Breast epithelium (tissue), 4 donors: ENCODE data around the gene MORF4L2. TPM values are rescaled to one million over a fixed set of nuclear protein-coding genes. Genes with fewer than 3 reads are reported as not detected.
A peak's percentile ranks its signal among the peaks of the same experiment; 100 is the strongest.
"Not testable (repeated sequence)": the region's sequence is repeated elsewhere in the genome, so short reads cannot be mapped to it uniquely, and the experiment has no call there.

ENCODE experiments used
- DNase-seq, 2 donors: peaks; one replicate each; pipeline ENCODE4 v3.0.0-alpha.2; 2019; ENCODE audit warnings: low spot score in 2 of 2
- H3K27ac ChIP-seq, 2 donors: fragments of 200-600 bp; sonication (generic) in 1 of 2; one replicate each; pipeline ENCODE4 v1.5.1; 2016 to 2019; ENCODE audit warnings: mild to moderate bottlenecking in 1 of 2
- H3K27me3 ChIP-seq, 2 donors: fragments of 200-600 bp; sonication (generic) in 1 of 2; one replicate each; pipeline versions ENCODE4 v1.5.1 to v1.6.0; 2017 to 2019; ENCODE audit warnings: control low read depth in 1 of 2, mild to moderate bottlenecking in 1 of 2
- H3K36me3 ChIP-seq: fragments of 200-600 bp; one replicate; pipeline ENCODE4 v1.5.1; 2019
- H3K4me1 ChIP-seq, 2 donors: fragments of 200-600 bp; sonication (generic); one replicate each; pipeline ENCODE4 v1.5.1; 2016 to 2019; ENCODE audit warnings: control low read depth in 1 of 2
- H3K4me3 ChIP-seq, 3 donors: fragments of 200-600 bp; sonication (generic); 1 replicate in 2 of 3; 2 replicates in 1 of 3; pipeline ENCODE4 v1.5.1; 2016 to 2019; ENCODE audit warnings: mild to moderate bottlenecking in 3 of 3, moderate library complexity in 2 of 3
- H3K9me3 ChIP-seq, 2 donors: fragments of 200-600 bp; sonication (generic) in 1 of 2; one replicate each; pipeline ENCODE4 v1.5.1; 2016 to 2019; ENCODE audit warnings: control low read depth in 1 of 2
- CTCF ChIP-seq, 3 donors: fragments of 450-650 bp; IDR thresholded peaks; one replicate each; pipeline ENCODE4 v1.5.1; 2016 to 2017; ENCODE audit warnings: antibody characterized with exemption in 3 of 3, mild to moderate bottlenecking in 3 of 3, moderate library complexity in 3 of 3
- POLR2A ChIP-seq: fragments of 450-650 bp; IDR thresholded peaks from one replicate; pipeline ENCODE4 v1.6.1; 2016; ENCODE audit warnings: antibody characterized with exemption, mild to moderate bottlenecking, moderate library complexity
- POLR2AphosphoS5 ChIP-seq, 3 donors: sonication (generic); formaldehyde crosslinking; IDR thresholded peaks; one replicate each; pipeline ENCODE4 v1.6.1; 2017; ENCODE audit warnings: antibody characterized with exemption in 3 of 3
- intact Hi-C: fragments of 100-400 bp; cut with DNase I; formaldehyde crosslinking; loops from one replicate; pipeline ENCODE4 v1.15.1; 2023; ENCODE audit warnings: low total_unique reads
- total RNA-seq, 3 donors: library from RNA; depleted of rRNA; stranded (reverse); fragments of >200 nt; gene quantifications; one replicate each; pipeline ENCODE4 v1.1.0, GENCODE V29; 2016

Gene MORF4L2
- total RNA-seq, 3 donors from 2014 or later: 179 to 400 (median 296) TPM

GRCh38 chrX:103663981-103664762 lies 22.3 kb downstream of the MORF4L2 start:
- peaks cover 0 to 51% of the 10 kb centered on the region in 2 donors for H3K27me3 ChIP-seq
- no peaks in the 10 kb centered on the region for H3K4me1 ChIP-seq
- no peak for TF ChIP-seq CTCF (IDR thresholded peaks at IDR 0.05)
- TF ChIP-seq POLR2AphosphoS5 (IDR thresholded peaks at IDR 0.05): no peak
- TF ChIP-seq POLR2A: no peak
- H3K27ac ChIP-seq: no peak overlapping the region
- DNase-seq: no peak
- H3K4me3 ChIP-seq: peak overlapping the region in 2 of 3 donors; percentile 5 to 37
- no peaks in the 10 kb centered on the region for H3K9me3 ChIP-seq
- intact Hi-C loops: no loop called here
- no peaks in the 10 kb centered on the region for H3K36me3 ChIP-seq

GRCh38 chrX:103659460-103659859 lies 27.0 kb downstream of the MORF4L2 start:
- H3K4me3 ChIP-seq, DNase-seq, H3K36me3 ChIP-seq, H3K9me3 ChIP-seq, intact Hi-C loops, H3K27ac ChIP-seq, H3K4me1 ChIP-seq: not testable (repeated sequence)
- H3K27me3 ChIP-seq: peaks cover 0 to 47% of the 10 kb centered on the region in 2 donors

GRCh38 chrX:103658681-103659433 lies 27.6 kb downstream of the MORF4L2 start:
- Histone ChIP-seq H3K27ac (peak overlapping the region in 1 of 2 donors; percentile 8), H3K36me3 (no peaks in the 10 kb centered on the region), H3K27me3 (peaks cover 0 to 45% of the 10 kb centered on the region in 2 donors), H3K9me3 (no peaks in the 10 kb centered on the region), H3K4me3 (no peak overlapping the region), H3K4me1 (no peaks in the 10 kb centered on the region)
- DNase-seq: no peak
- intact Hi-C loops: no loop called here
- TF ChIP-seq POLR2A: no peak
- no peak for TF ChIP-seq CTCF (IDR thresholded peaks at IDR 0.05)
- TF ChIP-seq POLR2AphosphoS5 (IDR thresholded peaks at IDR 0.05): no peak

- H3K4me1 ChIP-seq, DNase-seq, H3K36me3 ChIP-seq, H3K9me3 ChIP-seq, H3K4me3 ChIP-seq, H3K27ac ChIP-seq, intact Hi-C loops: not testable (repeated sequence)
- peaks cover 0 to 41% of the 10 kb centered on the region in 2 donors for H3K27me3 ChIP-seq
These were observed 29.4 kb downstream of the MORF4L2 start for GRCh38 chrX:103657066-103657465.

GRCh38 chrX:103656617-103657016 lies 29.9 kb downstream of the MORF4L2 start:
- H3K9me3 ChIP-seq: no peaks in the 10 kb centered on the region
- no peak for DNase-seq
- no peaks in the 10 kb centered on the region for H3K4me1 ChIP-seq
- TF ChIP-seq POLR2A (no peak), CTCF (IDR thresholded peaks at IDR 0.05) (no peak), POLR2AphosphoS5 (IDR thresholded peaks at IDR 0.05) (no peak)
- intact Hi-C loops: no loop called here
- peaks cover 0 to 36% of the 10 kb centered on the region in 2 donors for H3K27me3 ChIP-seq
- no peak overlapping the region for H3K27ac ChIP-seq
- no peak overlapping the region for H3K4me3 ChIP-seq
- no peaks in the 10 kb centered on the region for H3K36me3 ChIP-seq

GRCh38 chrX:103655230-103656000 lies 31.1 kb downstream of the MORF4L2 start:
- H3K27me3 ChIP-seq: peaks cover 0 to 32% of the 10 kb centered on the region in 2 donors
- H3K27ac ChIP-seq, H3K4me1 ChIP-seq, H3K36me3 ChIP-seq, intact Hi-C loops, H3K4me3 ChIP-seq, H3K9me3 ChIP-seq, DNase-seq: not testable (repeated sequence)
